ENCODE data around the gene TRERF1.

DNA sequence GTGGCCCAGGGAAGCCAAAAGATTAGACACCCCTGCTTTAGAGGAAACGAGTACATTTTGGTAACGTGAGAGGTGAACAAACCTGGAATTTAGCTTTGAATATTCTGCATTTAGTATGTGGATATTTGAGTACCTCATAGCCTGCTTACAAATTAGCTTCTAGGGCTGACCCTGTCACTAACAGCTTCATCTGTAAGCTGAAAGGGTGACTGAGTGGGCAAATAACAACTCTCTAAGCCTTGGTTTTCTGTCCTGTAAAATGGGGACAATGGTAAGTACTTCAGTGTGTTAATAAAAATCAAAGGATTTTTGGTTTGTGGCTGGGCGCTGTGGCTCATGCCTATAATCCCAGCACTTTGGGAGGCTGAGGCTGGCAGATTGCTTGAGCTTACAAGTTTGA lies 248.5 kb downstream of the TRERF1 start:
- no peak for TF ChIP-seq CTCF (IDR thresholded peaks at IDR 0.05)
- TF ChIP-seq POLR2A (IDR thresholded peaks at IDR 0.05), result no peak
